T-helper 1 cell (primary cell): ENCODE data around the gene TMEM245.
A peak's percentile ranks its signal among the peaks of the same experiment; 100 is the strongest.

Experiments
- DNase-seq, 5 donors: peaks; one replicate each; pipeline ENCODE4 v3.0.0-alpha.2; 2012 to 2020

TMEM245 gene

GRCh38 chr9:109020581-109021511, 98.9 kb downstream of the TMEM245 start:
- no peak for DNase-seq

- DNase-seq, result no peak
Measured at GRCh38 chr9:109020113-109020512, 99.6 kb downstream of the TMEM245 start.

GRCh38 chr9:109019420-109019819, 100.3 kb downstream of the TMEM245 start:
- no peak for DNase-seq

- DNase-seq, result no peak
Measured at GRCh38 chr9:109017493-109017892, 102.3 kb downstream of the TMEM245 start.

- no peak for DNase-seq
Measured at GRCh38 chr9:109017061-109017460, 102.7 kb downstream of the TMEM245 start.

- no peak for DNase-seq
Measured at GRCh38 chr9:109016132-109016531, 103.6 kb downstream of the TMEM245 start.

GRCh38 chr9:109014608-109015280, 105.0 kb downstream of the TMEM245 start:
- no peak for DNase-seq

GRCh38 chr9:109013679-109014607, 105.8 kb downstream of the TMEM245 start:
- no peak for DNase-seq

GRCh38 chr9:109012876-109013678, 106.7 kb downstream of the TMEM245 start, which contains the start of gene CTNNAL1:
TSS of gene CTNNAL1 (minus strand) at chr9:109013499. CDS start at chr9:109013442, 57 bp downstream.
- peak; percentile 85 to 88 (median 86) for DNase-seq

- DNase-seq, result peak in 4 of 5 donors; percentile 6 to 62 (median 20)
Measured at GRCh38 chr9:109012009-109012875, 107.5 kb downstream of the TMEM245 start.

GRCh38 chr9:109011231-109011671, 108.5 kb downstream of the TMEM245 start:
- DNase-seq, result no peak

GRCh38 chr9:109010746-109011145, 109.0 kb downstream of the TMEM245 start:
- peak in 3 of 5 donors; percentile 18 to 84 (median 22) for DNase-seq

- DNase-seq, result no peak
Measured at GRCh38 chr9:109005678-109006077, 114.1 kb downstream of the TMEM245 start.

GRCh38 chr9:109003116-109003515, 116.6 kb downstream of the TMEM245 start:
- no peak for DNase-seq

- DNase-seq, result no peak
Measured at GRCh38 chr9:109002141-109002540, 117.6 kb downstream of the TMEM245 start.

- DNase-seq, result peak in 1 of 5 donors; percentile 7
Measured at GRCh38 chr9:109001275-109001676, 118.5 kb downstream of the TMEM245 start.

GRCh38 chr9:108997112-108997511, 122.6 kb downstream of the TMEM245 start:
- DNase-seq, result no peak

- no peak for DNase-seq
Measured at GRCh38 chr9:108996643-108997042, 123.1 kb downstream of the TMEM245 start.

GRCh38 chr9:108994695-108995094, 125.1 kb downstream of the TMEM245 start:
- DNase-seq, result peak in 1 of 5 donors; percentile 55

- DNase-seq, result no peak
Measured at GRCh38 chr9:108991479-108991878, 128.3 kb downstream of the TMEM245 start.

GRCh38 chr9:108983885-108984284, 135.9 kb downstream of the TMEM245 start:
- no peak for DNase-seq
